ENCODE results near the gene ERICH2. TPM values are rescaled to one million over a fixed set of nuclear protein-coding genes. Genes with fewer than 3 reads are reported as not detected.
"Not testable (repeated sequence)": the region's sequence is repeated elsewhere in the genome, so short reads cannot be mapped to it uniquely, and the experiment has no call there.

Gene ERICH2
- total RNA-seq, 1 experiment from 2014 or later: 2.4 TPM

DNA sequence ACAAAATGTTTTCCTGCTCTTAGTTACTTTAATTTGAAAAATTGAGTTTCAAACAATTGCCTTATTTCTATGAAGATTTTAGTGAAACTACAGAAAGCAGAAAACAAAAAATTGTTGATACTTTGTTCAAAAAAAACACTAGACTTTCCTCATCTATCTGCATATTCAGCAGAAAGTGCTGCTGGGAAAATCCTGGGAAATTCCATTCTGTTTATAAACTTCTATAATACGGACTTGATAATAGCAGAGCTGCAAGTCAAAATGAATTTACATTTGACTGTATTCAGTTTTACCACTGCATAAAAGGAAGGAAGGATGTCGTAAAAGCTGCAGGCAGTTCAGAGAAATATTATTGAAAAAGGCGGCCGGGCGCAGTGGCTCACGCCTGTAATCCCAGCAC, 24.9 kb upstream of the ERICH2 start (continued):
- no peak for TF ChIP-seq POLR2A (IDR thresholded peaks at IDR 0.05; ENCODE audit: borderline replicate concordance, extremely low read depth, insufficient read depth, insufficient read length)
- TF ChIP-seq YY1 (IDR thresholded peaks at IDR 0.05; ENCODE audit: extremely low read depth, insufficient replicate concordance, low read depth, low read length): no peak
- TF ChIP-seq, protein P1, sequence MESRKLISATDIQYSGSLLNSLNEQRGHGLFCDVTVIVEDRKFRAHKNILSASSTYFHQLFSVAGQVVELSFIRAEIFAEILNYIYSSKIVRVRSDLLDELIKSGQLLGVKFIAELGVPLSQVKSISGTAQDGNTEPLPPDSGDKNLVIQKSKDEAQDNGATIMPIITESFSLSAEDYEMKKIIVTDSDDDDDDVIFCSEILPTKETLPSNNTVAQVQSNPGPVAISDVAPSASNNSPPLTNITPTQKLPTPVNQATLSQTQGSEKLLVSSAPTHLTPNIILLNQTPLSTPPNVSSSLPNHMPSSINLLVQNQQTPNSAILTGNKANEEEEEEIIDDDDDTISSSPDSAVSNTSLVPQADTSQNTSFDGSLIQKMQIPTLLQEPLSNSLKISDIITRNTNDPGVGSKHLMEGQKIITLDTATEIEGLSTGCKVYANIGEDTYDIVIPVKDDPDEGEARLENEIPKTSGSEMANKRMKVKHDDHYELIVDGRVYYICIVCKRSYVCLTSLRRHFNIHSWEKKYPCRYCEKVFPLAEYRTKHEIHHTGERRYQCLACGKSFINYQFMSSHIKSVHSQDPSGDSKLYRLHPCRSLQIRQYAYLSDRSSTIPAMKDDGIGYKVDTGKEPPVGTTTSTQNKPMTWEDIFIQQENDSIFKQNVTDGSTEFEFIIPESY (IDR thresholded peaks at IDR 0.05; ENCODE audit: extremely low read depth, insufficient replicate concordance, low read length): no peak
- no peak for TF ChIP-seq TCF7L2 (IDR thresholded peaks at IDR 0.05; ENCODE audit: borderline replicate concordance, extremely low read depth, insufficient read depth, insufficient read length)
- no peak for TF ChIP-seq ZNF274 (IDR thresholded peaks at IDR 0.05; ENCODE audit: low read depth, low read length)

DNA sequence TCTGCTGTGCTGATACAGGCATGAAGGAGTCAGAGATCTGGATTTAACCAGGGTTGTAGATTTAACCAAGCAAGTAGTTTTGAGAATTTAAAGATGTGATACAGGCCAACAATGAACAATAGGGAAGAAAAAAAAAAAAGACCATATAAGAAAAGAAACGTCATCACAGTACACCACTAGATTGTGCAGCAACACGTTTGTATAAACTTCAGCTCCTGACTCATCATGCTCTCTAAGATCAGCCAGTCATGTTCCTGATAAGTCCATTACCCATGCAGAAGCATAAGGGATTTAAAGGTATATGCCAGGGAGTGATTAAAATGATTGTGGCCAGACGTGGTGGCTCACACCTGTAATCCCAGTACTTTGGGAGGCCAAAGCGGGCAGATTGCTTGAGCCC, 22.3 kb upstream of the ERICH2 start:
- ChIA-PET CTCF (no interaction called here), RAD21 (ENCODE audit: low non-redundant PET in 1 of 2, low total read pairs in 2 of 2, uncharacterized antibody in 2 of 2, unreplicated experiment in 2 of 2) (no interaction called here)
- no peak overlapping the region for H2AFZ ChIP-seq (ENCODE audit: low read depth, low read length, poor library complexity, severe bottlenecking)

DNA sequence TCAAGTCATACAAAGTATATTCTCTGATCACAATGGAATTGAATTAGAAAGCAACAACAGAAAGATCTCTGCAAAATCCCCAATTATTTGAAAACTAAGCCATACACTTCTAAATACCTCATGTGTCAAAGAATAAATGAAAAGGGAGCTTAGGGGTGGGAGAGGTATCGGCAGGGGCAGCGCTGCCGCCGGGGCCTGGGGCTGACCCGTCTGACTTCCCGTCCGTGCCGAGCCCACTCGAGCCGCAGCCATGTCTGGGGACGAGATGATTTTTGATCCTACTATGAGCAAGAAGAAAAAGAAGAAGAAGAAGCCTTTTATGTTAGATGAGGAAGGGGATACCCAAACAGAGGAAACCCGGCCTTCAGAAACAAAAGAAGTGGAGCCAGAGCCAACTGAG, 18.6 kb upstream of the ERICH2 start:
- RAD21 ChIA-PET (ENCODE audit: low non-redundant PET in 1 of 2, low total read pairs in 2 of 2, uncharacterized antibody in 2 of 2, unreplicated experiment in 2 of 2); CTCF ChIA-PET; H2AFZ ChIP-seq (ENCODE audit: low read depth, low read length, poor library complexity, severe bottlenecking); H3K79me2 ChIP-seq (ENCODE audit: insufficient read depth, low read length); H3K9me3 ChIP-seq (ENCODE audit: control insufficient read depth in 1 of 2, insufficient read depth in 1 of 2, low read depth in 1 of 2, low read length in 2 of 2); H3K4me1 ChIP-seq (ENCODE audit: control insufficient read depth in 1 of 2, insufficient read depth in 2 of 2, low read length in 2 of 2); POLR2A ChIA-PET; ATAC-seq; H3K9me2 ChIP-seq (ENCODE audit: insufficient read depth); H3K4me2 ChIP-seq (ENCODE audit: low read length); H3K27me3 ChIP-seq (ENCODE audit: insufficient read depth, low read length); DNase-seq (ENCODE audit: low read depth, low spot score); H4K20me1 ChIP-seq (ENCODE audit: insufficient read depth); H3K9ac ChIP-seq (ENCODE audit: low read length); H3K4me3 ChIP-seq (replicated peaks in 1 of 2; ENCODE audit: low read depth in 1 of 2, low read length in 2 of 2); H3K36me3 ChIP-seq (ENCODE audit: control insufficient read depth in 1 of 2, insufficient read depth in 2 of 2, low read length in 2 of 2); intact Hi-C loops (cut with micrococcal nuclease); H3K27ac ChIP-seq (ENCODE audit: low read depth, low read length); BruUV-seq (replicated peaks): not testable (repeated sequence)

More for the DNA sequence above, 22.3 kb upstream of the ERICH2 start:
- Histone ChIP-seq H3K36me3 (ENCODE audit: control insufficient read depth in 1 of 2, insufficient read depth in 2 of 2, low read length in 2 of 2) (no peaks in the 10 kb centered on the region), H3K4me2 (ENCODE audit: low read length) (no peak overlapping the region), H3K9ac (ENCODE audit: low read length) (no peak overlapping the region), H3K79me2 (ENCODE audit: insufficient read depth, low read length) (no peaks in the 10 kb centered on the region), H3K4me3 (replicated peaks in 1 of 2; ENCODE audit: low read depth in 1 of 2, low read length in 2 of 2) (no peak overlapping the region), H3K4me1 (ENCODE audit: control insufficient read depth in 1 of 2, insufficient read depth in 2 of 2, low read length in 2 of 2) (no peaks in the 10 kb centered on the region), H3K9me2 (ENCODE audit: insufficient read depth) (no peaks in the 10 kb centered on the region), H3K27ac (ENCODE audit: low read depth, low read length) (no peak overlapping the region), H4K20me1 (ENCODE audit: insufficient read depth) (no peaks in the 10 kb centered on the region), H3K27me3 (ENCODE audit: insufficient read depth, low read length) (no peaks in the 10 kb centered on the region), H3K9me3 (ENCODE audit: control insufficient read depth in 1 of 2, insufficient read depth in 1 of 2, low read depth in 1 of 2, low read length in 2 of 2) (no peaks in the 10 kb centered on the region)
- TF ChIP-seq EZH2 (IDR thresholded peaks at IDR 0.05) (no peak), RAD21 (IDR thresholded peaks at IDR 0.05; ENCODE audit: low read depth) (no peak), SRF (IDR thresholded peaks at IDR 0.05; ENCODE audit: low read depth) (no peak), CBX3 (IDR thresholded peaks at IDR 0.05; ENCODE audit: low read depth) (no peak), YY1 (IDR thresholded peaks at IDR 0.05; ENCODE audit: extremely low read depth, insufficient replicate concordance, low read depth, low read length) (no peak), POLR2A (IDR thresholded peaks at IDR 0.05; ENCODE audit: borderline replicate concordance, extremely low read depth, insufficient read depth, insufficient read length) (no peak), SIN3A (IDR thresholded peaks at IDR 0.05; ENCODE audit: low read depth) (no peak), ZNF274 (IDR thresholded peaks at IDR 0.05; ENCODE audit: low read depth, low read length) (no peak), EGR1 (IDR thresholded peaks at IDR 0.05; ENCODE audit: low read depth) (no peak)
- TF ChIP-seq, protein P2, sequence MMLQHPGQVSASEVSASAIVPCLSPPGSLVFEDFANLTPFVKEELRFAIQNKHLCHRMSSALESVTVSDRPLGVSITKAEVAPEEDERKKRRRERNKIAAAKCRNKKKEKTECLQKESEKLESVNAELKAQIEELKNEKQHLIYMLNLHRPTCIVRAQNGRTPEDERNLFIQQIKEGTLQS (IDR thresholded peaks at IDR 0.05): no peak
- DNase-seq (ENCODE audit: low read depth, low spot score) (no peak), ATAC-seq (no peak)
- POLR2A ChIA-PET: no interaction called here
- BruUV-seq (replicated peaks): no TSS peak
- intact Hi-C loops (cut with micrococcal nuclease): loop anchor here (10.0 kb wide), 1 partner anchor 63 kb away; no protein-coding TSS in a partner anchor
